SK-N-SH (cell line): ENCODE results near the gene SYNE2. TPM values are rescaled to one million over a fixed set of nuclear protein-coding genes. Genes with fewer than 3 reads are reported as not detected.

Source experiments
- CTCF ChIA-PET: fragments of 300-600, 350-600 bp; formaldehyde crosslinking; extraction: SDS; loops from one replicate; lab custom pipeline; 2021; lab: Yijun Ruan, JAX
- POLR2A ChIA-PET: fragments of 350-600 bp; sonication (Branson Sonifier 250); formaldehyde crosslinking; extraction: SDS; loops from one replicate; lab custom pipeline; 2020; ENCODE audit warnings: antibody characterized with exemption, inconsistent platforms; lab: Yijun Ruan, JAX
- DNase-seq: peaks from one replicate; pipeline ENCODE4 v3.0.0; 2012
- H2AFZ ChIP-seq: fragments of 200-600 bp; sonication (generic); 2 replicates; pipeline ENCODE4 v1.8.1; 2016; ENCODE audit warnings: antibody characterized with exemption, mild to moderate bottlenecking, low read depth
- H3F3A ChIP-seq: fragments of 200-600 bp; sonication (generic); replicated peaks from 2 replicates; pipeline ENCODE3; 2016; ENCODE audit warnings: antibody characterized with exemption, mild to moderate bottlenecking; ENCODE audit not compliant: insufficient read depth
- H3K27ac ChIP-seq, 2 experiments: fragments of 200-500 bp in 1 of 2; fragments of 200-600 bp in 1 of 2; sonication (Bioruptor generic) in 1 of 2; sonication (generic), shearing (Covaris generic) in 1 of 2; 2 replicates each; pipeline versions ENCODE4 v1.5.1 to v1.6.1; 2014 to 2016; ENCODE audit warnings: low read depth in 2 of 2, inconsistent platforms in 1 of 2, low read length in 1 of 2, mild to moderate bottlenecking in 1 of 2, mixed read lengths in 1 of 2
- H3K27me3 ChIP-seq: fragments of 200-600 bp; sonication (generic), shearing (Covaris generic); 2 replicates; pipeline ENCODE4 v1.6.1; 2016; ENCODE audit warnings: mixed run types; ENCODE audit not compliant: insufficient read depth
- H3K36me3 ChIP-seq, 2 experiments: fragments of 200-500 bp in 1 of 2; fragments of 200-600 bp in 1 of 2; sonication (Bioruptor generic) in 1 of 2; sonication (generic) in 1 of 2; replicated peaks in 1 of 2; 2 replicates each; pipeline versions ENCODE3 to v1.5.1; 2014 to 2016; ENCODE audit warnings: low read length in 1 of 2, mild to moderate bottlenecking in 1 of 2; ENCODE audit not compliant: insufficient read depth in 2 of 2, control insufficient read depth in 1 of 2
- H3K4me1 ChIP-seq, 2 experiments: fragments of 200-500 bp in 1 of 2; fragments of 200-600 bp in 1 of 2; sonication (Bioruptor generic) in 1 of 2; sonication (generic), shearing (Covaris generic) in 1 of 2; 2 replicates each; pipeline versions ENCODE4 v1.5.1 to v1.6.1; 2014 to 2016; ENCODE audit warnings: low read depth in 1 of 2, low read length in 1 of 2, mixed run types in 1 of 2; ENCODE audit not compliant: insufficient read depth in 2 of 2, control insufficient read depth in 1 of 2
- H3K4me2 ChIP-seq: fragments of 200-600 bp; sonication (generic), shearing (Covaris generic); 2 replicates; pipeline ENCODE4 v1.6.1; 2017; ENCODE audit warnings: mixed run types
- H3K4me3 ChIP-seq, 2 experiments: fragments of 200-500 bp in 1 of 2; fragments of 200-600 bp in 1 of 2; sonication (Bioruptor generic) in 1 of 2; sonication (generic), shearing (Covaris generic) in 1 of 2; 2 replicates each; pipeline versions ENCODE4 v1.5.1 to v1.8.1; 2014 to 2016; ENCODE audit warnings: low read depth in 2 of 2, inconsistent platforms in 1 of 2, low read length in 1 of 2, mild to moderate bottlenecking in 1 of 2, mixed read lengths in 1 of 2, moderate library complexity in 1 of 2
- H3K79me2 ChIP-seq: fragments of 200-600 bp; sonication (generic); 2 replicates; pipeline ENCODE4 v1.8.1; 2017; ENCODE audit warnings: mild to moderate bottlenecking; ENCODE audit not compliant: insufficient read depth
- H3K9ac ChIP-seq: fragments of 200-600 bp; sonication (generic); 2 replicates; pipeline ENCODE4 v1.6.1; 2017; ENCODE audit warnings: mixed run types
- H3K9me2 ChIP-seq: fragments of 200-600 bp; sonication (generic); 2 replicates; pipeline ENCODE4 v1.6.1; 2017; ENCODE audit warnings: mixed run types
- H3K9me3 ChIP-seq: fragments of 200-600 bp; sonication (generic); 2 replicates; pipeline ENCODE4 v1.6.1; 2017; ENCODE audit warnings: mixed run types, mild to moderate bottlenecking, moderate library complexity
- H4K20me1 ChIP-seq: fragments of 200-600 bp; sonication (generic); 2 replicates; pipeline ENCODE4 v1.6.1; 2017; ENCODE audit warnings: mild to moderate bottlenecking, mixed run types; ENCODE audit not compliant: insufficient read depth
- CHD2 ChIP-seq: fragments of 150-350 bp; IDR thresholded peaks from 2 replicates; pipeline ENCODE4 v1.6.1; 2018; ENCODE audit warnings: low read length; ENCODE audit not compliant: partially characterized antibody
- EP300 ChIP-seq, 2 experiments: IDR thresholded peaks; 2 replicates each; pipeline versions ENCODE4 v1.4.0 to v1.6.1; 2012; ENCODE audit warnings: borderline replicate concordance in 1 of 2, low read depth in 1 of 2, low read length in 1 of 2
- FOXM1 ChIP-seq: IDR thresholded peaks from 2 replicates; pipeline ENCODE4 v1.4.0; 2012; ENCODE audit warnings: low read depth, mild to moderate bottlenecking
- GATA2 ChIP-seq: sonication (generic); formaldehyde crosslinking; IDR thresholded peaks from 2 replicates; pipeline ENCODE4 v1.5.0; 2020; ENCODE audit warnings: mild to moderate bottlenecking, missing genetic modification reagents
- IRF3 ChIP-seq: fragments of 150-350 bp; IDR thresholded peaks from 2 replicates; pipeline ENCODE4 v1.6.1; 2016; ENCODE audit warnings: mild to moderate bottlenecking, low read depth, low read length
- MEF2A ChIP-seq: IDR thresholded peaks from 2 replicates; pipeline ENCODE4 v1.4.0; 2012; ENCODE audit warnings: low read depth, borderline replicate concordance
- MXI1 ChIP-seq: IDR thresholded peaks from 2 replicates; pipeline ENCODE4 v1.6.1; 2012; ENCODE audit warnings: mild to moderate bottlenecking, low read depth, low read length, improper control_type of control experiment
- NFIC ChIP-seq: IDR thresholded peaks from 2 replicates; pipeline ENCODE4 v1.4.0; 2012; ENCODE audit warnings: borderline replicate concordance
- NRF1 ChIP-seq: IDR thresholded peaks from 2 replicates; pipeline ENCODE4 v1.6.1; 2012; ENCODE audit warnings: low read depth, mild to moderate bottlenecking, low read length
- RAD21 ChIP-seq: IDR thresholded peaks from 2 replicates; pipeline ENCODE4 v1.6.1; 2012; ENCODE audit warnings: mild to moderate bottlenecking, low read length
- SMC3 ChIP-seq: IDR thresholded peaks from 2 replicates; pipeline ENCODE4 v1.6.1; 2012; ENCODE audit warnings: low read depth, low read length, improper control_type of control experiment
- TCF12 ChIP-seq: IDR thresholded peaks from 2 replicates; pipeline ENCODE4 v1.4.0; 2012
- TEAD4 ChIP-seq: IDR thresholded peaks from 2 replicates; pipeline ENCODE4 v1.4.0; 2012; ENCODE audit warnings: mild to moderate bottlenecking, borderline replicate concordance; ENCODE audit not compliant: insufficient read depth
- YY1 ChIP-seq: IDR thresholded peaks from 2 replicates; pipeline ENCODE4 v1.4.0; 2012; ENCODE audit warnings: low read depth, mild to moderate bottlenecking
- WGBS: methylation state at CpG from one replicate; pipeline ENCODE4 v1.1.6; 2017; ENCODE audit warnings: low lambda C conversion rate; 5-methylcytosine and 5-hydroxymethylcytosine counted together
- polyA plus RNA-seq, 3 experiments: library from polyadenylated mRNA; depleted of rRNA; stranded (reverse); fragments of >200 nt; gene quantifications; 2 replicates each; pipeline ENCODE4 v1.2.3, GENCODE V29; 2012
- TF ChIP-seq, protein P1 (sequence below): IDR thresholded peaks from 2 replicates; pipeline ENCODE4 v1.4.0; 2012; ENCODE audit warnings: low read depth, borderline replicate concordance
- TF ChIP-seq, protein P2 (sequence below): IDR thresholded peaks from 2 replicates; pipeline ENCODE4 v1.4.0; 2012; ENCODE audit warnings: low read depth, borderline replicate concordance
- TF ChIP-seq, protein P3 (sequence below): IDR thresholded peaks from 2 replicates; pipeline ENCODE4 v1.6.1; 2012; ENCODE audit warnings: mild to moderate bottlenecking, low read depth, low read length, moderate library complexity

The SYNE2 gene
- polyA plus RNA-seq, 1 of the 3 experiments (the other 2 are of a cell fraction), result 7.1 TPM

DNA sequence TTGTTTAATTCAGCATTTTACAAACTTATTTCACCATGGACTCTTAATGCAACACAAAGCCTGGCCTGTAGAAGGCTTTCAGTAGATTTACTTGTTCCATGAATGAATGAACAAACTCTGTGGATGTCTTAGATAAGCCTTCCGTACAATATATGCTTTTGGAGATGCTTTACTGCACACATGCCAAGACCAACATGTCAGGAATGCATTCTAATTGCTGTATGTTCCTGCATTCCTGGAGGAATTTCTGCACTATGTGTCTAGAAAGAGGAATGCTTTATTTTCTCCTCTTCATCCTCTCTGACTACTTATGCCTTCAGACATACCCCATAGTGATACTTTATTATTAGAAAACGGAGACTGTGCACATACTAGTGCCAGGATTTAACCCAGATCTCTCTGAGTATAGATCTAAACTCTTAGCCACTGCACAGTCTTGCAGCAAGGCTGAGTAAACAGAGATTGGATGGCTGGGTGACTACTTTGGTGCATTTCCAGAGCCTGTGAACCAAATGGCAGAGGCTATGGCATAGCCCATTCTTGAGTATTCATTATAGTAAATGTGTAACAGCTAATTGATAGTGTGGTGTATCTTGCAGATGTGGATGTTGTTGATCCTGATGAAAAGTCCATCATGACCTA lies 108.2 kb downstream of the SYNE2 start:
- POLR2A ChIA-PET, result no interaction called here
- Histone ChIP-seq H3K9me3 (no peaks in the 10 kb centered on the region), H3K27ac (no peak overlapping the region), H3K9ac (no peak overlapping the region), H3K27me3 (no peaks in the 10 kb centered on the region), H3K4me2 (no peak overlapping the region; the same call in 1 of the 2 replicates), H3K36me3 (peaks cover 0 to 3% of the 10 kb centered on the region in 2 experiments), H3K9me2 (no peaks in the 10 kb centered on the region), H3K79me2 (no peaks in the 10 kb centered on the region), H3K4me1 (no peaks in the 10 kb centered on the region), H2AFZ (no peak overlapping the region), H3F3A (no peaks in the 10 kb centered on the region), H4K20me1 (no peaks in the 10 kb centered on the region), H3K4me3 (no peak overlapping the region)
- CTCF ChIA-PET, result no interaction called here
- no peak for TF ChIP-seq SMC3
- no peak for TF ChIP-seq MEF2A
- TF ChIP-seq, protein P1, sequence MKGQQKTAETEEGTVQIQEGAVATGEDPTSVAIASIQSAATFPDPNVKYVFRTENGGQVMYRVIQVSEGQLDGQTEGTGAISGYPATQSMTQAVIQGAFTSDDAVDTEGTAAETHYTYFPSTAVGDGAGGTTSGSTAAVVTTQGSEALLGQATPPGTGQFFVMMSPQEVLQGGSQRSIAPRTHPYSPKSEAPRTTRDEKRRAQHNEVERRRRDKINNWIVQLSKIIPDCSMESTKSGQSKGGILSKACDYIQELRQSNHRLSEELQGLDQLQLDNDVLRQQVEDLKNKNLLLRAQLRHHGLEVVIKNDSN, result no peak
- TF ChIP-seq CHD2, result no peak
- no peak for TF ChIP-seq NRF1
- no peak for TF ChIP-seq YY1
- no peak for TF ChIP-seq TEAD4
- TF ChIP-seq IRF3, result no peak
- no peak for TF ChIP-seq NFIC
- no peak for TF ChIP-seq FOXM1
- TF ChIP-seq TCF12, result no peak
- no peak for TF ChIP-seq MXI1
- no peak for TF ChIP-seq RAD21
- no peak for TF ChIP-seq EP300 (IDR thresholded peaks at IDR 0.05; ENCODE audit: borderline replicate concordance in 1 of 2, low read depth in 1 of 2, low read length in 1 of 2)
- no peak for TF ChIP-seq GATA2 (CRISPR knock-in tag)
- TF ChIP-seq, protein P2, sequence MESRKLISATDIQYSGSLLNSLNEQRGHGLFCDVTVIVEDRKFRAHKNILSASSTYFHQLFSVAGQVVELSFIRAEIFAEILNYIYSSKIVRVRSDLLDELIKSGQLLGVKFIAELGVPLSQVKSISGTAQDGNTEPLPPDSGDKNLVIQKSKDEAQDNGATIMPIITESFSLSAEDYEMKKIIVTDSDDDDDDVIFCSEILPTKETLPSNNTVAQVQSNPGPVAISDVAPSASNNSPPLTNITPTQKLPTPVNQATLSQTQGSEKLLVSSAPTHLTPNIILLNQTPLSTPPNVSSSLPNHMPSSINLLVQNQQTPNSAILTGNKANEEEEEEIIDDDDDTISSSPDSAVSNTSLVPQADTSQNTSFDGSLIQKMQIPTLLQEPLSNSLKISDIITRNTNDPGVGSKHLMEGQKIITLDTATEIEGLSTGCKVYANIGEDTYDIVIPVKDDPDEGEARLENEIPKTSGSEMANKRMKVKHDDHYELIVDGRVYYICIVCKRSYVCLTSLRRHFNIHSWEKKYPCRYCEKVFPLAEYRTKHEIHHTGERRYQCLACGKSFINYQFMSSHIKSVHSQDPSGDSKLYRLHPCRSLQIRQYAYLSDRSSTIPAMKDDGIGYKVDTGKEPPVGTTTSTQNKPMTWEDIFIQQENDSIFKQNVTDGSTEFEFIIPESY, result no peak
- TF ChIP-seq, protein P3, sequence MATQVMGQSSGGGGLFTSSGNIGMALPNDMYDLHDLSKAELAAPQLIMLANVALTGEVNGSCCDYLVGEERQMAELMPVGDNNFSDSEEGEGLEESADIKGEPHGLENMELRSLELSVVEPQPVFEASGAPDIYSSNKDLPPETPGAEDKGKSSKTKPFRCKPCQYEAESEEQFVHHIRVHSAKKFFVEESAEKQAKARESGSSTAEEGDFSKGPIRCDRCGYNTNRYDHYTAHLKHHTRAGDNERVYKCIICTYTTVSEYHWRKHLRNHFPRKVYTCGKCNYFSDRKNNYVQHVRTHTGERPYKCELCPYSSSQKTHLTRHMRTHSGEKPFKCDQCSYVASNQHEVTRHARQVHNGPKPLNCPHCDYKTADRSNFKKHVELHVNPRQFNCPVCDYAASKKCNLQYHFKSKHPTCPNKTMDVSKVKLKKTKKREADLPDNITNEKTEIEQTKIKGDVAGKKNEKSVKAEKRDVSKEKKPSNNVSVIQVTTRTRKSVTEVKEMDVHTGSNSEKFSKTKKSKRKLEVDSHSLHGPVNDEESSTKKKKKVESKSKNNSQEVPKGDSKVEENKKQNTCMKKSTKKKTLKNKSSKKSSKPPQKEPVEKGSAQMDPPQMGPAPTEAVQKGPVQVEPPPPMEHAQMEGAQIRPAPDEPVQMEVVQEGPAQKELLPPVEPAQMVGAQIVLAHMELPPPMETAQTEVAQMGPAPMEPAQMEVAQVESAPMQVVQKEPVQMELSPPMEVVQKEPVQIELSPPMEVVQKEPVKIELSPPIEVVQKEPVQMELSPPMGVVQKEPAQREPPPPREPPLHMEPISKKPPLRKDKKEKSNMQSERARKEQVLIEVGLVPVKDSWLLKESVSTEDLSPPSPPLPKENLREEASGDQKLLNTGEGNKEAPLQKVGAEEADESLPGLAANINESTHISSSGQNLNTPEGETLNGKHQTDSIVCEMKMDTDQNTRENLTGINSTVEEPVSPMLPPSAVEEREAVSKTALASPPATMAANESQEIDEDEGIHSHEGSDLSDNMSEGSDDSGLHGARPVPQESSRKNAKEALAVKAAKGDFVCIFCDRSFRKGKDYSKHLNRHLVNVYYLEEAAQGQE, result no peak
- 90% methylated on average over 2 of the region's 2 CpGs for WGBS
- no peak for DNase-seq
